Pancreas (tissue), 10 donors: ENCODE results near the gene ANKRD13A. TPM values are rescaled to one million over a fixed set of nuclear protein-coding genes. Genes with fewer than 3 reads are reported as not detected.
A peak's percentile ranks its signal among the peaks of the same experiment; 100 is the strongest.

Experiments
- ATAC-seq, 4 donors: fragments of 200-7000 bp; cut with Tn5 transposase; one replicate each; pipeline versions ENCODE4 v1.8.0 to v1.9.1; 2020; ENCODE audit warnings: mild to moderate bottlenecking in 4 of 4, moderate library complexity in 4 of 4
- DNase-seq, 6 donors: peaks; one replicate each; pipeline ENCODE4 v3.0.0-alpha.2; 2020
- FAIRE-seq: peaks from 2 replicates; lab custom pipeline; 2012; peaks lifted over from hg19 to GRCh38; lab: Jason Lieb, UNC
- H3K27ac ChIP-seq, 4 donors: fragments of 200-600 bp; sonication (generic); 1 replicate in 3 of 4; 2 replicates in 1 of 4; pipeline versions ENCODE4 v1.5.0 to v1.8.0; 2020
- H3K27me3 ChIP-seq, 4 donors: fragments of 200-600 bp; one replicate each; pipeline ENCODE4 v1.8.0; 2021
- H3K36me3 ChIP-seq, 3 donors: fragments of 200-600 bp; sonication (generic) in 1 of 3; one replicate each; pipeline versions ENCODE4 v1.5.0 to v1.8.0; 2020 to 2021
- H3K4me1 ChIP-seq, 3 donors: fragments of 200-600 bp; one replicate each; pipeline ENCODE4 v1.8.0; 2021
- H3K4me3 ChIP-seq, 4 donors: fragments of 200-600 bp; sonication (generic) in 2 of 4; one replicate each; pipeline versions ENCODE4 v1.5.0 to v1.8.0; 2020 to 2021
- H3K9me3 ChIP-seq, 4 donors: fragments of 200-600 bp; one replicate each; pipeline ENCODE4 v1.8.0; 2021
- WGBS, 2 donors: extraction: QIAGEN DNeasy Blood & Tissue Kit; methylation state at CpG; one replicate each; pipeline ENCODE4 v1.1.7; 2013; 5-methylcytosine and 5-hydroxymethylcytosine counted together
- intact Hi-C, 3 donors: fragments of 100-400 bp; cut with DNase I; formaldehyde crosslinking; loops; one replicate each; pipeline versions ENCODE4 v1.11.1 to v1.14.2; 2022
- polyA plus RNA-seq, 2 donors: library from polyadenylated mRNA; stranded (reverse); fragments of 200-250 nt; gene quantifications; one replicate each; pipeline ENCODE4 v1.2.3, GENCODE V29; 2013
- total RNA-seq, 6 donors: library from RNA; stranded (reverse); fragmentation: NEBNext Ultra II Directional in 4 of 6; extraction: Animal tissue kit (Norgen Biotek cat#: 25700) in 4 of 6; gene quantifications; one replicate each; pipeline versions ENCODE4 v1.2.1 to v1.2.4, GENCODE V29; 2021 to 2023
- TF ChIP-seq, protein P1 (sequence below), 4 donors: fragments of 200-600 bp; sonication (generic) in 3 of 4; IDR thresholded peaks; one replicate each; pipeline versions ENCODE4 v1.5.0 to v1.8.0; 2021; ENCODE audit warnings: antibody characterized with exemption in 4 of 4
- donor health status: healthy with polysubstance abuse.
- donor health status: DM: no; HTN: no; CAD: no; lungs with moderate emphysema.
- donor health status: DM: no; HTN: no; CAD: no.
- donor health status: control.
- donor health status: control.
- donor health status: Bipolar disorder and iron deficiency.
- donor health status: DM: yes; HTN: yes; CAD: no.
- donor health status: DM: no; HTN: no; CAD: no.
- donor health status: DM: no; HTN: no; CAD: no.
- donor health status: DM: yes; HTN: yes; CAD: no.

ANKRD13A gene
- total and polyA plus RNA-seq, 8 donors = 10.7 to 29.7 (median 16.7) TPM

DNA sequence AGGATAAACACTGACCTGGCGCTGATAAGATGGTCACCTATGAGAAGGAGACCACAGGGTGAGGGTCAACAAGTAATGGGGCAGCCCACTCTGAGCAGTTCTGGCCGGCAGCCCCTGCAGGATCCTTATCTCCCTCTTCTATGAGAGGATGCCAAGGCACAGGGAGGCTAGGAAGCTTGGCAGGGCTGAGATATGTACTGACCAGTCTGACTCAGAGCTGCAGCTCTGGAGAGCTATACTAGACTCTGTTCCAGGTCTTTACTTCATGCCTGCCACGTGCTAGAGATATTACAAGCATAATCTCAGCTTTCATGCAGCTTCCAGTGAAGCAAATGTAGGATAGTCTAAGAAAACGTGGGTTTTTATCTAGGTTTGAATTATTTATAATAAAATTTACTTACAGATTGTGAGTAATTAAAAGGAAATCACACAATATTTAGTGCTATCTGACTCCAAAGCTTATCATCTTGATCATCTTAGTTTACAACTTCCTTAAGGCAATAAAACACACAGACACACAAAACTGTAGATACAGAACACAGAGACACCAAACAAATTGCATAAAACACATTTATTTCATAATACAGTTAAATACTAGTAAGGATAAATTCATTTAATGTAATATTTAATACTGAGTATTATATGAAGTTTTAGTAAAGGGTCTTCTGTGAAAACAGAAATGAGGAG lies 35.3 kb upstream of the ANKRD13A start:
- H3K27ac ChIP-seq = no peak overlapping the region
- FAIRE-seq = no peak
- DNase-seq = peak in 1 of 6 donors; percentile 50

DNA sequence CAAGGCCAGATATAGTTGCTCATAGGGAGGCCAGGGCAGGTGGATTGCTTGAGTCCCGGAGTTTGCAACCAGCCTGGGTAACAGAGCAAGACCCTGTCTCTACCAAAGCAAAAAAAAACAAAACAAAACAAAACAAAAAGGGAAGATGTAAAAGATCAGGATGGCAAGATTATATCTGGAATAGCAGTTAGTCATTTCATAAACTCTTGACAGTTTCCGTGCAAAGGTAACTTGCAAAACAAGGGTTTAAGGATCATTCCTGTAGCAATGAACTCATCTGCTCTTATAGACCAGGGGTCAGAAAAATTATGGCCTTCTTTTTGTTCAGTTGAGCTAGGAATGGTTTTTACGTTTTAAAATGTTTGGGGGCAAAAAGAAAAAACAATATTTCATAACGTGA lies 32.7 kb upstream of the ANKRD13A start:
- Histone ChIP-seq H3K36me3 (peaks cover 0 to 22% (median 13%) of the 10 kb centered on the region in 3 donors), H3K27ac (no peak overlapping the region), H3K4me3 (no peak overlapping the region), H3K4me1 (peaks cover 0 to 4% (median 3%) of the 10 kb centered on the region in 3 donors), H3K27me3 (no peaks in the 10 kb centered on the region), H3K9me3 (no peaks in the 10 kb centered on the region)
- WGBS, 2 donors = 92 to 96% methylated on average over 4 of the region's 4 CpGs
- no peak for DNase-seq
- ATAC-seq = no peak
- intact Hi-C loops = no loop called here
- TF ChIP-seq, protein P1, sequence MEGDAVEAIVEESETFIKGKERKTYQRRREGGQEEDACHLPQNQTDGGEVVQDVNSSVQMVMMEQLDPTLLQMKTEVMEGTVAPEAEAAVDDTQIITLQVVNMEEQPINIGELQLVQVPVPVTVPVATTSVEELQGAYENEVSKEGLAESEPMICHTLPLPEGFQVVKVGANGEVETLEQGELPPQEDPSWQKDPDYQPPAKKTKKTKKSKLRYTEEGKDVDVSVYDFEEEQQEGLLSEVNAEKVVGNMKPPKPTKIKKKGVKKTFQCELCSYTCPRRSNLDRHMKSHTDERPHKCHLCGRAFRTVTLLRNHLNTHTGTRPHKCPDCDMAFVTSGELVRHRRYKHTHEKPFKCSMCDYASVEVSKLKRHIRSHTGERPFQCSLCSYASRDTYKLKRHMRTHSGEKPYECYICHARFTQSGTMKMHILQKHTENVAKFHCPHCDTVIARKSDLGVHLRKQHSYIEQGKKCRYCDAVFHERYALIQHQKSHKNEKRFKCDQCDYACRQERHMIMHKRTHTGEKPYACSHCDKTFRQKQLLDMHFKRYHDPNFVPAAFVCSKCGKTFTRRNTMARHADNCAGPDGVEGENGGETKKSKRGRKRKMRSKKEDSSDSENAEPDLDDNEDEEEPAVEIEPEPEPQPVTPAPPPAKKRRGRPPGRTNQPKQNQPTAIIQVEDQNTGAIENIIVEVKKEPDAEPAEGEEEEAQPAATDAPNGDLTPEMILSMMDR (IDR thresholded peaks at IDR 0.05) = no peak
- FAIRE-seq = no peak

More for the DNA sequence above, 35.3 kb upstream of the ANKRD13A start:
- WGBS, 2 donors = 51 to 57% methylated on average over 4 of the region's 4 CpGs
- intact Hi-C loops = no loop called here
- Histone ChIP-seq H3K27me3 (no peaks in the 10 kb centered on the region), H3K36me3 (peaks cover 0 to 22% (median 19%) of the 10 kb centered on the region in 3 donors), H3K9me3 (no peaks in the 10 kb centered on the region), H3K4me1 (peaks cover 0 to 4% (median 3%) of the 10 kb centered on the region in 3 donors), H3K4me3 (no peak overlapping the region)
- peak; percentile 79 to 85 (median 80) for ATAC-seq
- TF ChIP-seq, protein P1 (IDR thresholded peaks at IDR 0.05) = no peak

DNA sequence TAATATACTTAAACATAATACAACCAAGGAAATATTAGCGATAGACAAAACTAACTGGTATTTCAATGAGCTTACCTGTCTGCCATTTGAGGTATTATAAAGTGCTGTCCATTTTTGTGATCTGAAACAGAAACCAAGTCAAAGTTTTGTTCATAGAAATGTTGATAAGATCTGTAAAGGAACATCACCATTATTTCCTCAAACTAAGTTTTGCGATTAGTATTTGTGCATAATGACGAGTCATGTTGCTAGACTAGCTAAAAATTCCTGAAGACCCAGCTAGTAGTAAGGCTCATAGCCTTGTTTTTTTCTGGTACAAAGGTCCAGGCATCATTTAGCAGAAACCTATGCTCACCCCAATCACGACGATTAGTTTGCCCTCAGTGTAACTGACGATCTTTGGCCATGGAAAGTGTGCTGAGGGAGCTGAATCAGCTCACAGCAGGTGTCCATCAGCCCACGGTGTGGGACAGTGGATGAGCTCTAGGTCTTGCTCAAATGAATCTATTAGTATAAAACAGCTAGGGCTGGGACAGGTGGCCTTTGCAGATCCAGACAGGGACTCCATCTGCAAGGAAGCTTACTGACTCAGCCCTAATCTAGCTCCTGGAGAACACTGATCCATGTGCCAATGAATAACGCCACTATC lies 31.7 kb upstream of the ANKRD13A start:
- Histone ChIP-seq H3K9me3 (no peaks in the 10 kb centered on the region), H3K36me3 (peaks cover 0 to 22% (median 13%) of the 10 kb centered on the region in 3 donors), H3K27me3 (no peaks in the 10 kb centered on the region), H3K4me1 (peaks cover 0 to 4% (median 3%) of the 10 kb centered on the region in 3 donors), H3K27ac (no peak overlapping the region), H3K4me3 (no peak overlapping the region)
- no peak for ATAC-seq
- intact Hi-C loops = no loop called here
- no peak for FAIRE-seq
- TF ChIP-seq, protein P1 (IDR thresholded peaks at IDR 0.05) = no peak
- no peak for DNase-seq
- 75 to 82% methylated on average over 8 of the region's 8 CpGs for WGBS, 2 donors

DNA sequence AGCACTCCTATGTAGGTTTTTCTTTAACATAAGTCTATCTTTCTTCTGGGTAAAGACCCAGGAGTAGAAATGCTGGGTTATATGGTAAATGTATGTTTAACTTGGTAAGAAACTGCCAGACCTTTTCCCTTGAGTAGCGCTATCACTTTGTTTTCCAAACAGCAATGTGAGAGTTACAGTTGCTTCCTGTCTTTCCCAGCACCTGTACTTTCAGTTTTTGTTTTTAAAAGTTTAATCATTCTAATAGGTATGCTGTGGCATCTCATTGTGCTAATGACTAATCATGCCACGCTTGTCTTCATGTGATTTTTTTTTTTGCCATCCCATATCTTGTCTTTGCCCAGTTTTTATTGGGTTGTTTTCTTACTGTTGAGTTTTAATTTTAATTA lies 31.2 kb upstream of the ANKRD13A start:
- DNase-seq (no peak), ATAC-seq (no peak), FAIRE-seq (no peak)
- intact Hi-C loops = no loop called here
- no peaks in the 10 kb centered on the region for H3K9me3 ChIP-seq
- H3K36me3 ChIP-seq = peaks cover 0 to 22% (median 13%) of the 10 kb centered on the region in 3 donors
- no peak overlapping the region for H3K27ac ChIP-seq
- 90 to 96% methylated on average over 2 of the region's 2 CpGs for WGBS, 2 donors
- TF ChIP-seq, protein P1 (IDR thresholded peaks at IDR 0.05) = no peak
- H3K4me3 ChIP-seq = no peak overlapping the region
- H3K27me3 ChIP-seq = no peaks in the 10 kb centered on the region
- H3K4me1 ChIP-seq = peaks cover 0 to 4% (median 3%) of the 10 kb centered on the region in 3 donors
